Rectal smooth muscle tissue (tissue), 1 donor: ENCODE results near the gene FOSB.
A peak's percentile ranks its signal among the peaks of the same experiment; 100 is the strongest.

Experiments
- H3K27ac ChIP-seq: one replicate; pipeline ENCODE4 v1.7.0; 2013; ENCODE audit warnings: low read depth, low read length, inconsistent platforms
- H3K27me3 ChIP-seq: one replicate; pipeline ENCODE4 v1.7.0; 2013; ENCODE audit warnings: low read length; ENCODE audit not compliant: control insufficient read depth, insufficient read depth
- H3K36me3 ChIP-seq: one replicate; pipeline ENCODE4 v1.7.0; 2013; ENCODE audit warnings: low read length; ENCODE audit not compliant: control insufficient read depth, insufficient read depth
- H3K4me1 ChIP-seq: one replicate; pipeline ENCODE4 v1.7.0; 2013; ENCODE audit warnings: low read length; ENCODE audit not compliant: control insufficient read depth, insufficient read depth
- H3K4me3 ChIP-seq: one replicate; pipeline ENCODE4 v1.7.0; 2013; ENCODE audit warnings: low read length
- H3K9ac ChIP-seq: one replicate; pipeline ENCODE4 v1.7.0; 2013; ENCODE audit warnings: low read length

The FOSB gene

GRCh38 chr19:45471931-45472562, 4.3 kb downstream of the FOSB start:
- H3K9ac ChIP-seq, result no peak overlapping the region
- no peaks in the 10 kb centered on the region for H3K27me3 ChIP-seq
- peaks cover 12% of the 10 kb centered on the region for H3K4me1 ChIP-seq
- H3K27ac ChIP-seq, result no peak overlapping the region
- H3K36me3 ChIP-seq, result peaks cover 2% of the 10 kb centered on the region
- no peak overlapping the region for H3K4me3 ChIP-seq

DNA sequence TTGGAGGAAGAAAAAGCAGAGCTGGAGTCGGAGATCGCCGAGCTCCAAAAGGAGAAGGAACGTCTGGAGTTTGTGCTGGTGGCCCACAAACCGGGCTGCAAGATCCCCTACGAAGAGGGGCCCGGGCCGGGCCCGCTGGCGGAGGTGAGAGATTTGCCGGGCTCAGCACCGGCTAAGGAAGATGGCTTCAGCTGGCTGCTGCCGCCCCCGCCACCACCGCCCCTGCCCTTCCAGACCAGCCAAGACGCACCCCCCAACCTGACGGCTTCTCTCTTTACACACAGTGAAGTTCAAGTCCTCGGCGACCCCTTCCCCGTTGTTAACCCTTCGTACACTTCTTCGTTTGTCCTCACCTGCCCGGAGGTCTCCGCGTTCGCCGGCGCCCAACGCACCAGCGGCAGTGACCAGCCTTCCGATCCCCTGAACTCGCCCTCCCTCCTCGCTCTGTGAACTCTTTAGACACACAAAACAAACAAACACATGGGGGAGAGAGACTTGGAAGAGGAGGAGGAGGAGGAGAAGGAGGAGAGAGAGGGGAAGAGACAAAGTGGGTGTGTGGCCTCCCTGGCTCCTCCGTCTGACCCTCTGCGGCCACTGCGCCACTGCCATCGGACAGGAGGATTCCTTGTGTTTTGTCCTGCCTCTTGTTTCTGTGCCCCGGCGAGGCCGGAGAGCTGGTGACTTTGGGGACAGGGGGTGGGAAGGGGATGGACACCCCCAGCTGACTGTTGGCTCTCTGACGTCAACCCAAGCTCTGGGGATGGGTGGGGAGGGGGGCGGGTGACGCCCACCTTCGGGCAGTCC, 5.0 kb downstream of the FOSB start:
- no peak overlapping the region for H3K27ac ChIP-seq
- no peak overlapping the region for H3K9ac ChIP-seq
- no peaks in the 10 kb centered on the region for H3K27me3 ChIP-seq
- H3K4me1 ChIP-seq, result peaks cover 8% of the 10 kb centered on the region
- H3K36me3 ChIP-seq, result peaks cover 2% of the 10 kb centered on the region
- no peak overlapping the region for H3K4me3 ChIP-seq

GRCh38 chr19:45473367-45473681, 5.5 kb downstream of the FOSB start:
- Histone ChIP-seq H3K4me3 (no peak overlapping the region), H3K36me3 (peaks cover 2% of the 10 kb centered on the region), H3K9ac (no peak overlapping the region), H3K27ac (no peak overlapping the region), H3K27me3 (no peaks in the 10 kb centered on the region), H3K4me1 (peaks cover 8% of the 10 kb centered on the region)

GRCh38 chr19:45473682-45474605, 6.1 kb downstream of the FOSB start:
- H3K27ac ChIP-seq, result no peak overlapping the region
- peaks cover 8% of the 10 kb centered on the region for H3K4me1 ChIP-seq
- peaks cover 2% of the 10 kb centered on the region for H3K36me3 ChIP-seq
- no peak overlapping the region for H3K9ac ChIP-seq
- H3K27me3 ChIP-seq, result no peaks in the 10 kb centered on the region
- H3K4me3 ChIP-seq, result no peak overlapping the region

- Histone ChIP-seq H3K36me3 (peaks cover 2% of the 10 kb centered on the region), H3K4me3 (no peak overlapping the region), H3K27me3 (no peaks in the 10 kb centered on the region), H3K4me1 (peaks cover 6% of the 10 kb centered on the region), H3K27ac (no peak overlapping the region), H3K9ac (no peak overlapping the region)
These were observed 7.1 kb downstream of the FOSB start for GRCh38 chr19:45474606-45475521.

- no peaks in the 10 kb centered on the region for H3K27me3 ChIP-seq
- H3K27ac ChIP-seq, result no peak overlapping the region
- H3K36me3 ChIP-seq, result peaks cover 2% of the 10 kb centered on the region
- no peak overlapping the region for H3K4me3 ChIP-seq
- no peak overlapping the region for H3K9ac ChIP-seq
- no peaks in the 10 kb centered on the region for H3K4me1 ChIP-seq
These were observed 7.9 kb downstream of the FOSB start for GRCh38 chr19:45475537-45476291.

DNA sequence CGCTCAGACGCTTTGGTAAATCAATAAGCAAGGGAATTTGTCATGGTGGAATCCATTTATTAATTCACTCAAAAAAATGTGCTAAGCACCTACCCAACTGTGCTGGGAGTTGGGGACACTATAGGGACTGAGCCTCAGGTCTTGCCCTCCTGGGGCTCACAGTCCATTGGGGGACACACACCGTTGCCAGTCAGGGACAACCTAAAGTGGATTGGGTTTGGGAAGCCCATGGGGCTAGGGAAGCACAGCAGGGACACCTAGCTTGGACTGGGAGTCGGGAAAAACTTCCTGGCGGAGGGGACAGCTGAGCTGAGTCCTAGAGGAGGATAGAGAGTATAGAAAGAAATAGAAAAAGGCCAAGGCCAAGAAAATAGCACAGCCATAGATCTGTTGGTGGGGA, 8.5 kb downstream of the FOSB start:
- Histone ChIP-seq H3K4me3 (no peak overlapping the region), H3K9ac (no peak overlapping the region), H3K27ac (no peak overlapping the region), H3K36me3 (no peaks in the 10 kb centered on the region), H3K4me1 (no peaks in the 10 kb centered on the region), H3K27me3 (no peaks in the 10 kb centered on the region)

DNA sequence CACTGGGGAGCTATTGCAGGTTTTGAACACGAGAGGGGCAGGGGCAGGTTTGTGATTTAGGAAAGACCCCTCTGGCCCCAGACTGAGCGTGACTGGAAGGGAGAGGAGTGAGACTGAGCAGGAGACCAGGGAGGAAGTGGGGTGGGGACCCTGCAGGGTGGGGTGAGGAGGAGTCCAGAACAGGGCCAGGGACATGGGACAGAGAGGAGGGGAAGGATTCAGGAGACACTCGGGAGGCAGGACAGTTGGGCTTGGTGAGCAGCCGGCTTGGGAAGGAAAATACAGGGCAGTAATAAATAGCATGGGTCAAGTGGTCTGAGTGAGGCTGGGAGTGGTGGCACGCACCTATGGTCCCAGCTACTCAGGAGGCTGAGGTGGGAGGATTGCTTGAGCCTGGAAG, 9.4 kb downstream of the FOSB start:
- Histone ChIP-seq H3K36me3 (no peaks in the 10 kb centered on the region), H3K4me1 (no peaks in the 10 kb centered on the region), H3K27me3 (no peaks in the 10 kb centered on the region), H3K4me3 (no peak overlapping the region), H3K9ac (no peak overlapping the region), H3K27ac (no peak overlapping the region)

GRCh38 chr19:45477713-45478453, 10.1 kb downstream of the FOSB start:
- Histone ChIP-seq H3K4me1 (no peaks in the 10 kb centered on the region), H3K36me3 (no peaks in the 10 kb centered on the region), H3K9ac (no peak overlapping the region), H3K27ac (peak overlapping the region; percentile 97), H3K4me3 (peak overlapping the region; percentile 70), H3K27me3 (no peaks in the 10 kb centered on the region)

DNA sequence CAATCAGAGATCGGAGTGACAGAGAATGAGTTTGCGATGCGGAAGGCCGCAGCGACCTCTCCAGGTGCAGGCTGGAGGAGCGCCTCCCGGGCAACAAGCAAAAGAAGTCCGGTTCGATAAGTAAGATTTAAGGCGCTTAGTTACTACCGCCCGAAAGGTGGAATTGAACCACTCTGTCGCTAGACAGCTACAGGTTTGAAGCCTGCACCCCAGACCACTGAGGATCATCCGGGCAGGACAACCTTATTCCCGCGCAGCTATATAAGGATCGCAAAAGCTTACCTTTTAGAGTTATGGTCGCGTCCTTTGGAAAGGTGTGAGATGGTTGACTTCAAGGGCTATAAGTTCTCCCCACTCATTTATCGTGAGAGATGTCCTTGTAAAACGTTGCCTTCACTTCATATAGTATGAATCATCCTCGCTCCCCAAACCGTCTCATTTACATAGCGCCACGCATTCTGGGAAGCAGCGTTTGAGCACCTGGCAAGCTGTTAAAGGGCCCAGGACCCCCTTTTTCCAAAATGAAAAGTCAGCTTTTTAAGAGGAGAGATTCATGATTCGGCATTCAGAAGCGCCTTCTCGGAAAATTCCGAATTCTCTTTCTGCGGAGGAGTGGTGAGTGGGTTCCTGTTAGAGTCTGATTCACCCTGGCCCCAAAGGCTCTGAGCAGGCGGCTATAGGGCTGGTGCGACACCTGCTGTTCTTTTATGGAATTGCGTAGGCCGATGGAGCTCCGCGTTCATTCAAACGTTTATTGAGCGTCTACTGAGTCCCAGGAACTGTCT, 10.8 kb downstream of the FOSB start:
- H3K36me3 ChIP-seq, result no peaks in the 10 kb centered on the region
- peak overlapping the region; percentile 97 for H3K27ac ChIP-seq
- H3K9ac ChIP-seq, result peak overlapping the region; percentile 63
- H3K4me1 ChIP-seq, result no peaks in the 10 kb centered on the region
- H3K4me3 ChIP-seq, result peak overlapping the region; percentile 70
- H3K27me3 ChIP-seq, result no peaks in the 10 kb centered on the region
